ENCODE data around the gene CNKSR1. TPM values are rescaled to one million over a fixed set of nuclear protein-coding genes. Genes with fewer than 3 reads are reported as not detected.

Gene CNKSR1
- total RNA-seq, 6 experiments from 2014 or later: 0.72 to 1.4 (median 1.1) TPM

DNA sequence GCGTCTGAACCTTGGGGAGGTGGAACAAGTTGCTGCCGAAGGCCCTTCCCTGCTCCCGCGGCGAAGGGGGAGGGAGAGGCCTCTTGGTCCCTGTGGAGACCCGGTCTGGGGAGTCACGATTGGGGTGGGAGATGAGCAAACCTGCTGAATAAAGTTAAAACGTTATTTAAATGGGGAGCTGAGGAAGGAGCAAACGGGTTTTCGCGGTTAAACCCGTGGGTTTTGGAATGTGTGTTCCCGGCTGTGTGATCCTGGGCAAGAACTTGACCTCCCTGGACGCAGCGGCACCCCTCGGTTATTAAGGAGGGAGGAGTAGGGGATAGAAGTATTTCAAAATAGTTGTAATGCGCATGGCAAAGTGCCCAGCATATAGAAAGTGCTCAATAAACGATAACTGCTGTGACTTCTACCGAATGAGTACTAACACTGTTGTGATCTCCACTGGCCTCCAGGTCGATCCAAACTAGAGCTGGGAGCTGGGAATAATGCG lies 15.0 kb upstream of the CNKSR1 start:
- no peak for ATAC-seq
- H3K27me3 ChIP-seq: no peaks in the 10 kb centered on the region
- TF ChIP-seq, protein P1, sequence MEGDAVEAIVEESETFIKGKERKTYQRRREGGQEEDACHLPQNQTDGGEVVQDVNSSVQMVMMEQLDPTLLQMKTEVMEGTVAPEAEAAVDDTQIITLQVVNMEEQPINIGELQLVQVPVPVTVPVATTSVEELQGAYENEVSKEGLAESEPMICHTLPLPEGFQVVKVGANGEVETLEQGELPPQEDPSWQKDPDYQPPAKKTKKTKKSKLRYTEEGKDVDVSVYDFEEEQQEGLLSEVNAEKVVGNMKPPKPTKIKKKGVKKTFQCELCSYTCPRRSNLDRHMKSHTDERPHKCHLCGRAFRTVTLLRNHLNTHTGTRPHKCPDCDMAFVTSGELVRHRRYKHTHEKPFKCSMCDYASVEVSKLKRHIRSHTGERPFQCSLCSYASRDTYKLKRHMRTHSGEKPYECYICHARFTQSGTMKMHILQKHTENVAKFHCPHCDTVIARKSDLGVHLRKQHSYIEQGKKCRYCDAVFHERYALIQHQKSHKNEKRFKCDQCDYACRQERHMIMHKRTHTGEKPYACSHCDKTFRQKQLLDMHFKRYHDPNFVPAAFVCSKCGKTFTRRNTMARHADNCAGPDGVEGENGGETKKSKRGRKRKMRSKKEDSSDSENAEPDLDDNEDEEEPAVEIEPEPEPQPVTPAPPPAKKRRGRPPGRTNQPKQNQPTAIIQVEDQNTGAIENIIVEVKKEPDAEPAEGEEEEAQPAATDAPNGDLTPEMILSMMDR (IDR thresholded peaks at IDR 0.05): no peak
- no peak for TF ChIP-seq POLR2A (IDR thresholded peaks at IDR 0.05)
- no peak overlapping the region for H3K27ac ChIP-seq
- H3K36me3 ChIP-seq: no peaks in the 10 kb centered on the region
- no peak for DNase-seq
- whole genome bisulfite sequencing (ENCODE audit: insufficient coverage, low coverage, low lambda C conversion rate, missing lambda C conversion rate): 20% methylated on average over 19 of the region's 21 CpGs
- H3K4me1 ChIP-seq: peaks cover 0 to 11% (median 0%) of the 10 kb centered on the region in 4 donors
- intact Hi-C loops (cut with DNase I): no loop called here
- no peaks in the 10 kb centered on the region for H3K9me3 ChIP-seq
- H3K4me3 ChIP-seq: peak overlapping the region; percentile 30 to 50 (median 35)

DNA sequence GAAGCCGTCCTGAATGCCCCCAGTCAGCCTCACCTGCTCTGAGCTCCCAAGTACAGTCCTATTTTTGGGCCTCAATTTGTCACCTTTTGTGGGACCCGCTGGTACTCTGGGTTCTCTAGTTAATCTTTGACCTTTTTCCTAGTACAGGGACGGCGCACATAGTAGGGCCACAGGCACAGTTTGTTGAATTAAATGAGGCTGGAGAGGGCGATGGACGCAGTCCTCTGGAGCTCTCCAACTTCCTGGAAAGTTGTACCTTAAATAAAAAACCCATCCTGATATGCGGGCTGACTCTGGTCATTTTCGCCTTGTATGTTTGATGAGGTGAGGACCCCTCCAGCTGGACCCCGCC lies 13.6 kb upstream of the CNKSR1 start:
- ATAC-seq: no peak
- 62% methylated on average over 6 of the region's 9 CpGs for WGBS (ENCODE audit: insufficient coverage, low coverage, low lambda C conversion rate, missing lambda C conversion rate)
- intact Hi-C loops (cut with DNase I): no loop called here
- no peak overlapping the region for H3K27ac ChIP-seq
- no peaks in the 10 kb centered on the region for H3K36me3 ChIP-seq
- H3K9me3 ChIP-seq: no peaks in the 10 kb centered on the region
- H3K27me3 ChIP-seq: no peaks in the 10 kb centered on the region
- peaks cover 0 to 11% (median 0%) of the 10 kb centered on the region in 4 donors for H3K4me1 ChIP-seq
- peak in 1 of 3 donors; percentile 12 for DNase-seq
- TF ChIP-seq, protein P1 (IDR thresholded peaks at IDR 0.05): no peak
- TF ChIP-seq POLR2A (IDR thresholded peaks at IDR 0.05): no peak
- peak overlapping the region in 2 of 3 donors; percentile 7 to 26 for H3K4me3 ChIP-seq

DNA sequence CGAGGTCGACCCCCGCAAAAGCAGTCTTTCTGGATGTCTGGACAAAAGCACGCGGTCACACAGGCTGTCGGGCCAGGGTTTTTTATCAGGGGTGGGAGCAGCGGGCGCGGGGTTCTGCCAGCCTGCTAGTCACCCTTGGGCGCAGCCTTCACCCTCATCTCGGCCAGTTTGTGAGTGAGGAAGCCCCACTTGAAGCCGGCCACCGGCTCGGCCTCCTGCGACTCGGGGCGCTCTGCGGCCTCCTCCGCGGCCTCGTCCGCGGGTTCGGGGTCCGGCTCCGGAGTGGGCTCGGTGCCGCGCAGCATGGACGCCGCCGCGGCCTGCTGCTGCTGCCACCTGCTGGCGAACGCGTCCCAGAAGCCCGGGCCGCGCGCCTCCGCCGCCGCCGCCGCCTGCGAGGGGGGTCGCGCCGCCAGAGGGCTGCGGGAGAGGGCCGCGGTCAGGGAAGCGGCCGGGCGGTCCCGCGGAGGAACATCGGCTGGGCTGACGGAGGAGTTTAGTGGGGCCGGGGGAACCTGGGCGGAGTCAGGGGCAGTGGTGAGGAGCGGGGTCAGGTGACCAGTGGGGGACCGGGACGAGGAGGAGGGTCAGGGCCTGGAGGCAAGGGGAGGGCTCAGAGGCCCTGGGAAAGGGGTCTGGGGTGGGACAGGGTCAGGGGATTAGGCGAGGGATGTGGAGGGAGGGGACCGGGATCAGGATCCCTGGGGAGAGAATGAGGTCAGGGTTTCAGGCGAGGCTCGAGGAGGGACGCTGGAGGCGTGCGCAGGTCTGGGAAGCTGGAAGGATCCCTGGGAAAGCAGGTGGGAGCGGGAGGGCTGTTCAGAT lies 13.0 kb upstream of the CNKSR1 start:
- no peak overlapping the region for H3K27ac ChIP-seq
- H3K4me3 ChIP-seq: peak overlapping the region; percentile 7 to 46 (median 26)
- TF ChIP-seq POLR2A (IDR thresholded peaks at IDR 0.05): no peak
- TF ChIP-seq, protein P1 (IDR thresholded peaks at IDR 0.05): peak; percentile 58 to 83 (median 65)
- no peaks in the 10 kb centered on the region for H3K36me3 ChIP-seq
- no peaks in the 10 kb centered on the region for H3K9me3 ChIP-seq
- H3K27me3 ChIP-seq: no peaks in the 10 kb centered on the region
- DNase-seq (peak in 2 of 3 donors; percentile 45 to 55), ATAC-seq (peak; percentile 43 to 68 (median 56))
- intact Hi-C loops (cut with DNase I): no loop called here
- peaks cover 0 to 11% (median 0%) of the 10 kb centered on the region in 4 donors for H3K4me1 ChIP-seq
- 20% methylated on average over 32 of the region's 72 CpGs for WGBS (ENCODE audit: insufficient coverage, low coverage, low lambda C conversion rate, missing lambda C conversion rate)

DNA sequence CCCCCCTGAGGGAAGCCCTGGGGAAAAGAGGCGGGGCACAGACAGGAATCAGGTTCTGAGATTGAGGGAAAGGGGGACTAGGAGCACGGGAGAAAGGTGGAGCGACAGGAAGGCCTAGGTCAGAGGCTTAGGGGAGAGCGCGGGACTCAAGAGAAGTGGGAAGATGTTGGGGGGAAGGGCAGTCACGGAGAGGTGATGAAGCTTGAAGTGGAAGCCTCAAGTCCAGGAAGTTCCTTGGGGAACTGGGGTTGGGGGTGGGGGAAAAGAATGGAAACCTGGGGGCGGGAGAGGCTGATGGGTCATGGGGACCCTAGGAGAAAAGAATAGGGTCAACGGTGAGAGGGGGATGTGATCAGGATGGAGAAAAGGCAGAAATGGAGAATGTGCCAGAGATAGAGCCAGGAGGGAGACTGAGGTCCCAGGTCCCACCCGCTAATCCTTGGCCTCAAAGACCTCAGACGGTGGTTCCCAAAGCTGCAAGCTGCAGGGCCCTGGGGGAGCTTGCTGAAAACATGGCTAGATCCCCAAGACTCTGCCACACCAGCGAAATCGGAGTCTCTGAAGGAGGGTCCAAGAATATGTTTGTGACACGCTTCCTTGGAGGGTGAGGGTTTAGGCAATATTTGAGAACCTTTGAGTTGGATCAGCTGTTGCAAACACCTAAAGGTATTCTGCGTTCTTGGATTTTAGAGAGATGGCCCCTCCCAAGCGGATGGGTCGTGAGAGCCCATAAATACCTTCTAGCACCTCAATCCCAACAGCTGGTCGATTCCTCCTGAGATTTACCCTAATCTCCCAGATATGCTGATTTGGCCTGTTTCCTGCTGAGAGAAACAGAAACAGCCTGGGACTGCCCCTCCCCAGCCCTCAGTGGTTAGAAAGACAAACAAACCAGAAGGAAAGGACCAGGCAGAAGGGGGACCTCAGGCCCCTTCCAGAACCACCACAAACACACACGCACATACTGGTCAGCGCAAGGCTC lies 12.1 kb upstream of the CNKSR1 start:
- H3K27ac ChIP-seq: no peak overlapping the region
- no peaks in the 10 kb centered on the region for H3K36me3 ChIP-seq
- no peaks in the 10 kb centered on the region for H3K9me3 ChIP-seq
- H3K4me1 ChIP-seq: peaks cover 0 to 14% (median 0%) of the 10 kb centered on the region in 4 donors
- no peak for TF ChIP-seq POLR2A (IDR thresholded peaks at IDR 0.05)
- ATAC-seq: no peak
- no peak for DNase-seq
- intact Hi-C loops (cut with DNase I): no loop called here
- H3K27me3 ChIP-seq: no peaks in the 10 kb centered on the region
- H3K4me3 ChIP-seq: no peak overlapping the region
- 64% methylated on average over 13 of the region's 19 CpGs for WGBS (ENCODE audit: insufficient coverage, low coverage, low lambda C conversion rate, missing lambda C conversion rate)
